ENCODE measurements around the gene RGS11.
"Not testable (repeated sequence)": the region's sequence is repeated elsewhere in the genome, so short reads cannot be mapped to it uniquely, and the experiment has no call there.

RGS11 gene

DNA sequence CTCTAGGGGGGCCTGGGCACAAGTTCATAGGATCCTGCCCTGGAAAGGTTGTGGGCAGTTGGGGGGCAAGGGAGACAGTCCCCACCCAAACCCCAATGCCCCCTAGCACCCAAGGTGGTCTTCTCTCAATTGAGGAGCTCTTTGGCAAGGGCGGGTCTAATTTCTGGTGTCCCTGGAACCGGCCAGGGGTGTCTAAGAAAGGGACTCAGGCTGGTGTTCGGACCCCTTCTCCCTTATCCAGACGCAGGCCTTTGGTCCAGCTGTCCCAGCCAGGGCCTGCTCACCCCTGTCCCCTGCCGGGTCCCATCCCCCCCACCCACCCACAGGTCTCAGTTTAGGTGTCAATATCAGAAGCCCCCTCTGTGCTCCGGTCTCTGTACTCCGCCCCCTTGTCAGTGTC lies 3.8 kb upstream of the RGS11 start:
- no peak for DNase-seq

- DNase-seq, result peak; percentile 10
These were observed 3.2 kb upstream of the RGS11 start for GRCh38 chr16:278863-279366.

GRCh38 chr16:276426-277077 lies 808 bp upstream of the RGS11 start:
- DNase-seq, result no peak

DNA sequence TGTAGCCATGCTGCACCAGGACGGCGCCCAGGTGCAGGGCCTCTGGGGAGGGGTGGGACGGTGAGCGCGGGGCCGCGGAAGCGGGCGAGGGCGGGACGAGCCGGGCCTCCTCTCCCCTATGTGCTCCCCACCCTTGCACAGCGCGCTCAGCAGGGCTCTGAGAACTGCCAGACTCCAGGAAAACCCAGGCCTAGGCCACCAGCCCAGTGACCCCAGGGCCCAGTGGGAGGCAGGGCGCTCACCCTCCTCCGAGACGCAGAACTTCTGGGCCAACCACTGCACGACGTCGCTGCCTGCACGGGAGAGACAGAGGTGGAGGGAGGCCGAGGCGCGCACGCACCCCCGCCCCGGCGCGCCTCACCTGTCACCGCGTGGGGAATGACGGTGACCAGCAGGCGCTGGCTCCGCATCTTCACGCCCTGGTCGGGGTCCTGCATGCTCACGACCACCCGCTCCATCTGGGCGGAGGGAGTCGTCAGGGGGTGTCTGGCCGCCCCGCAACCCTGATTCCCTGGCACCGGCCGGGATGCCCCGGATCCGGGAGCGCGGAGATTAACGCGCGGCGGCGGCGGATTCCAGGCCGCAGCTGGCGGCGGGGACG lies 603 bp downstream of the RGS11 start:
- DNase-seq, result peak; percentile 13

DNA sequence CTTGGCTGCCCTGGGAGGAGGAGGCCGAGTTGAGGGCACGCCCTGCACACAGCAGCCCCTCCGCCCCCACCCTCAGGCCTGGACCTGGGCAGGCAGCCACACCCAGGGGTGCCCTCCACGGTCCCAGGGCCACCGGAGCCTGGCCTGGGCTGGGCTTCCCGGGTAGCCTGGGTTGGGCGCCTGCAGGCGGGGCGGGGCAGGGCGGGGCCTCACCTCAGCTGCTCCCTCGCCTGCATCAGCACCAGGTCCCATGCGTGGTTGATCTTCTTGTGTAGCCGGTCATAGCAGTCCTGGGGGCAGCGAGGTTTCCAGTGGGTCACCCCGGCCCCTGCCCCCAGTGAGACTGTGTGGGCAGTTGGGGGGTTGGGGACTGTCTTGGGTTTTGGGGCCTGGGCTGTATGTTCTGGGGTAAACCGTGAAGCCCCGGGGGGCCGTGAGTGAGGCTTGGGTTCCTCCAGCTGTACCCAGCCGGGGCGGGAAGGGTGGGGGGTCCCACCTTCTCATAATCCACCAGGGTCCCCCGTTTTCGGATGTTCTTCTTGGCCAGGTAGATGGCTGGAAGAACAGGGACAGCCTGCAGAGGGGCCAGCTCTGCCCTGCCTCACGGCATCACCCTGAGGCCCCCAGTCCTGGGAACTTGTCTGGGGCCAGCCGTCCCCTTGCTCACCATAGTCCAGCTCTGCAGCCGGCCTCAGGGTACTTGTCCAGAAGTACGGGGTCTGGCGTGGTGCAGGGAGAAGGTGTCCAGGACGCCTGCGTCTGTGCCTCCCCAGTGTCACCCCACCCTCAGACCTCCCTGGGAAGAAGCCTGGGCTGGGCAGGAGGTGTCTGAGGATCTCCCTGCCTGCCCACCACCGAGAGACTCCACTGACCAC lies 2.0 kb downstream of the RGS11 start:
- no peak for DNase-seq

GRCh38 chr16:272633-273546 lies 2.9 kb downstream of the RGS11 start:
- DNase-seq, result no peak

DNA sequence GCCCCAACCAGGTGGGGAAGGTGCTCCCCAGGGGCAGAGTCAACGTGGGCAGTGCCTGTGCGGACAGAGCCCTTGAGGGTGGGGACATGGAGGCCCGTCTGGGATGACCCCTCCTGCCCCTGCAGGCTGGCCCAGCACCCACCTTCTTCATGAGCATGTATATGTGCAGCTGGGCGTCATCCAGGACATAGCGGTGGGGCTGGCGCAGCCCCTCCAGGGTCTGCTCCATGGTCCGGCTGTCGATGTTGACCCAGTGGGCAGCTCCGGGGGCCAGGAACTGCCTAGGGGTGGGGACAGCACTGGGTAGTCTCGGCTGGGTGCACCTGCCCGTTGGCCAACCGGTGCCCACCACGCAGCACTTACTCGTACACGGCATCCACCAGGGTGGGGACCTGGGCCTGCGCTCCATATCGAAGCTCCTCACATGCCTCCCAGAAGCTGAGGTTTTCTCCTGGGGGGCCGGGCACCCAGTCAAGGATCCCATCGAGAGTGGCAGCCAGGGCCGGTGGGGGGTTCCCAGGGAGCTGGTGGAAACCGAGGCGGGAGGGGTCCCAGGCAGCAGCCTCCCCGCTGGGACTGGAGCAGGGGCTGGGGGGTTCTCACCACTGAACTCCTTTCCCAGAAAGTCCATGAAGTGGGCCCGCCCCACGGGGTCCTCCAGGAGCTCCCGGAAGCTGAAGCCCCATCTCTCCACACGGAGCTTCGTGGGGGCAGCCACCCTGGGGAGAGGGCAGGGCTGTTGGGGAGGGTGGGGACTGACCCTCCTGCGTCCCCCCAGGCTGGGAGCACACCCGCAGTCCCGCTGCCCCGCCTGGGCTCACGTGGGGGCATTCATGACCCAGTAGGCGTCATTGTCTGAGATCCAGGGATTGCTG lies 5.1 kb downstream of the RGS11 start:
- no peak for DNase-seq

DNA sequence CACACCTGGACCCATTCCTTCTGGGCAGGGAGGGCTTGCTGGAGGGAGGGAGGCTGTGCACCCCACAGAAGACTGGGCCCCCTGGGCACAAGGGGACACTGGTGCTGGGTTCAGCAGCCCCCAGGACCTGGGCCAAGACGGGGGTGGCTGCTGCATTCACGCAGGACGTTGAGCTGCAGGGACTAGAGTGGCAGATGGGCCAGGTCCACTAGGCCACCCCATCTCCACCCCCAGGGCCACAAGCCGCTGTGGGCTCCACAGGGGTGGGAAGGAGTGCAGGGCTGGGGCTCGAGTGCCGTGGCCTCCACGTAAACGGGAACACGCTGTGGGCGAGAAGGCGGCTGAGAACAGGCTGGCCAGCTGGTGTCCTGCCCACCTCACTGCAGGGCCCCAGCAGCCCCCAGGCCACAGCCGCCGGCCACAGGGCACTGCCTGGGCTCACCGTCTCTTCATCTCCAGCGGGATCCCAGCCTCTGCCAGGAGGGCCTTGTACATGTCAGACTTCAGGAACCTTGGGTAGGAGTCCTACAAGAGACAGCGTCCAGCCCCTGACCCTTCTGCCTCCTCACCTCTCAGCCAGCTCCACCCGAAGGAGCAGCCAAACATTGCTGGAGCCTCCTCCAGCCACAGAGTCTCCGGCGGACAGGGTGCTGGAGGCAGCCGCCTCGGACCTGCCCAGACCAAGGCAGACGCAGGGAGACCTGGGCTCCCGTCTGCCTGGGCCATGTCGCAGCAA lies 6.5 kb downstream of the RGS11 start:
- DNase-seq, result no peak

- no peak for DNase-seq
These were observed 7.3 kb downstream of the RGS11 start for GRCh38 chr16:268141-269053.

GRCh38 chr16:267562-267961 lies 8.2 kb downstream of the RGS11 start:
- not testable (repeated sequence) for DNase-seq

- DNase-seq, result no peak
These were observed 9.2 kb downstream of the RGS11 start for GRCh38 chr16:266258-267164.

GRCh38 chr16:265711-266110 lies 10.0 kb downstream of the RGS11 start:
- DNase-seq, result no peak

DNA sequence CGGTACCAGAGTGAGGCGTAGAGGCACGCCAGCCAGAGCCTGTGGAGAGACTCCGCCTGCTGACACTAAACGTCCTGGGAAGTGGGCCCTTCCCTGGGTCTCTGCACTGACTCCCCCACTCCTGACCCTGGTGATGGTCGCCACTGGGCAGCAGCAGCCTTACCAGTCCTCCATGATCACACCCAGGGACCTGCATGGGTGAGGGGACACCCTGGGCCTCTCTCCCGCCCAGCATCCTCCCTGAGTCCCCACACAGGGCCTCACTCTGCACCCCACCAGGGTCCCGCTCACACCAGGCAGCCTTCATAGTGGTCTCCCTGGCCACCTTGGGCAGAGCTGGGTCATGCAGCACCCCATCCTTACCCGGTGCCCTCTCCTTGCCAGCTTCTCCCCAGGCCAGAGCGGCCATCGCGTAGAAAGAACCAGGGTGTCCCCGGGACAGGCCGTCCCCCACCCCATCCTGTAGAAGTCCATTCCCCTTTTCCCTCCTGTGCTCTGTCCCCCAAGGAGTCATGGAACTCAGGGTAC lies 10.7 kb downstream of the RGS11 start:
- no peak for DNase-seq

DNA sequence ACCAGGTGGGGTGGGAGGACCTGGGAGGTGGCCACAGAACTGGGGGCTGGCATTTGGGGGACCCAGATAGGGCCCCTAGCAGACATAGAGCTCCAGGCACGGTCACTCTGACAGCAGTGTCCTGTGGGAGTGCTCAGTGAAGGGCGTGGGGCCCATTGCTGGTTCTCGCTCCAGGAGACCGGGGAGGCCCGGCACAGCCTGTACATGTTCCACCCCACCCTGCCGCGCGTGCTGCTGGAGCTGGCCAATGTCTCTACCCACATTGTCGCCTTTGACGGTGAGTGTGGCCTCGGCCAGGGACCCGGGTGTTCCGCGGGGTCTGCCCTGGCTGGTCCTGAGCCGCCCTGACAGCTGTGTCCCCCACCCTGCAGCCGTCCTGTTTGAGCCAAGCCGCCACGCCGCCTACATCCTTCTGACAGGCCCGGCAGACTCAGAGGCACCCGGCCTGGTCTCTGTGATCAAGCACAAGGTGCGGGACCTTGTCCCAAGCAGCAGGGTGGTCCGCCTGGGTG lies 11.2 kb downstream of the RGS11 start:
- DNase-seq, result no peak

DNA sequence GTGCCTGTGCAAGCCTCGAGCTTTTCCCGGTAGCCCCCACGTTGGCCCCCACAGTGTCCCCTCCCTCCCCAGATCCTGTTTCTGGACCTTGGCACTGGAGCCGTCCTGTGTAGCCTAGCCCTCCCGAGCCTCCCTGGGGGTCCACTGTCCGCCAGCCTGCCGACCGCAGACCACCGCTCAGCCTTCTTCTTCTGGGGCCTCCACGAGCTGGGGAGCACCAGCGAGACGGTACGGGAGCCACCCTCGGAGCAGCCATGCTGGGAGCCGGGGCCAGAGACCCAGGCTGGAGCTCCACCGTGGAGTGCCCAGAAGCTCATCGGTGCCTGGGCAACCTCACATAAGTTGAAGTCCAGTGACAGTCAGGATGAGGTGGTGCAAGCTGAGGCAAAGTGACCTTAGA lies 11.8 kb downstream of the RGS11 start:
- DNase-seq, result no peak

DNA sequence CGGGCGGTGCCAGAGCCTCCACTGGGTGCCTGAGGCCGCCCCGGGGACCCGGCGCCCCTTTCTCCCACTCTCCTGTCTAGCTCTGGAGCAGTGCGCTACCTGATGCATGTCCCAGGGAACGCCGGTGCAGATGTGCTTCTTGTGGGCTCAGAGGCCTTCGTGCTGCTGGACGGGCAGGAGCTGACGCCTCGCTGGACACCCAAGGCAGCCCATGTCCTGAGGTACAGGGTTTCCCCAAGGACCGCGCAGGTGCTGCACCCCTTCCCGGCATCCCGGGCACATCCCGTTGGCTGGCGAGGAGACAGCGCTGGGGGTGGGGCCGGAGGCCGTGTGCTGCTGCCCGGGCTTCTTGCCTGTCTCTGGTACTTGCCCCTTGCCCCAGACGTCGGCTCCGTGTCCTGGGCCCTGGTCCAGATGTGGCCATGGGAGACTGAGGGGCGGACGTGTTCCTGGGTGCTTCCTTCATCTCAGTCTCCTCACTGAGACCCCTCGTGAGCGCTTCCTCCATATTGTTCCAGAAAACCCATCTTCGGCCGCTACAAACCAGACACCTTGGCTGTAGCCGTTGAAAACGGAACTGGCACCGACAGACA lies 12.5 kb downstream of the RGS11 start:
- no peak for DNase-seq

GRCh38 chr16:262121-262745 lies 13.5 kb downstream of the RGS11 start:
- DNase-seq, result no peak
